ENCODE results near the gene LARGE1.

Gene LARGE1

GRCh38 chr22:33529424-33530113 lies 390.7 kb downstream of the LARGE1 start:
- Mint-ChIP-seq H3K27me3 (ENCODE audit: low read depth) (no peaks in the 10 kb centered on the region), H3K4me1 (peaks cover 7% of the 10 kb centered on the region), H3K36me3 (ENCODE audit: low read depth) (no peaks in the 10 kb centered on the region), H3K27ac (no peak overlapping the region), H3K9me3 (no peaks in the 10 kb centered on the region), H3K4me3 (no peak overlapping the region)
- TF ChIP-seq CTCF (IDR thresholded peaks at IDR 0.05; ENCODE audit: unreplicated experiment in 3 of 3), result no peak

- H3K9me3 Mint-ChIP-seq, result no peaks in the 10 kb centered on the region
- peaks cover 2% of the 10 kb centered on the region for H3K36me3 Mint-ChIP-seq (ENCODE audit: low read depth)
- no peak overlapping the region for H3K27ac Mint-ChIP-seq
- H3K4me1 Mint-ChIP-seq, result peaks cover 7% of the 10 kb centered on the region
- no peaks in the 10 kb centered on the region for H3K27me3 Mint-ChIP-seq (ENCODE audit: low read depth)
- H3K4me3 Mint-ChIP-seq, result no peak overlapping the region
- no peak for TF ChIP-seq CTCF (IDR thresholded peaks at IDR 0.05; ENCODE audit: unreplicated experiment in 3 of 3)
These were observed 392.1 kb downstream of the LARGE1 start for GRCh38 chr22:33528183-33528582.

- peaks cover 4% of the 10 kb centered on the region for H3K36me3 Mint-ChIP-seq (ENCODE audit: low read depth)
- peak overlapping the region in 2 of 3 experiments; percentile 18 to 58 for H3K27ac Mint-ChIP-seq
- no peak for TF ChIP-seq CTCF (IDR thresholded peaks at IDR 0.05; ENCODE audit: unreplicated experiment in 3 of 3)
- H3K4me3 Mint-ChIP-seq, result no peak overlapping the region
- no peaks in the 10 kb centered on the region for H3K27me3 Mint-ChIP-seq (ENCODE audit: low read depth)
- H3K9me3 Mint-ChIP-seq, result no peaks in the 10 kb centered on the region
- peaks cover 7% of the 10 kb centered on the region for H3K4me1 Mint-ChIP-seq
These were observed 393.7 kb downstream of the LARGE1 start for GRCh38 chr22:33526434-33527107.

- no peaks in the 10 kb centered on the region for H3K27me3 Mint-ChIP-seq (ENCODE audit: low read depth)
- H3K27ac Mint-ChIP-seq, result peak overlapping the region; percentile 41 to 83 (median 60)
- no peak for TF ChIP-seq CTCF (IDR thresholded peaks at IDR 0.05; ENCODE audit: unreplicated experiment in 3 of 3)
- H3K9me3 Mint-ChIP-seq, result no peaks in the 10 kb centered on the region
- peaks cover 4% of the 10 kb centered on the region for H3K36me3 Mint-ChIP-seq (ENCODE audit: low read depth)
- peaks cover 7% of the 10 kb centered on the region for H3K4me1 Mint-ChIP-seq
- no peak overlapping the region for H3K4me3 Mint-ChIP-seq
These were observed 395.6 kb downstream of the LARGE1 start for GRCh38 chr22:33524511-33525260.

GRCh38 chr22:33521879-33522665 lies 398.2 kb downstream of the LARGE1 start:
- no peak for TF ChIP-seq CTCF (IDR thresholded peaks at IDR 0.05; ENCODE audit: unreplicated experiment in 3 of 3)
- H3K4me3 Mint-ChIP-seq, result no peak overlapping the region
- H3K9me3 Mint-ChIP-seq, result no peaks in the 10 kb centered on the region
- peak overlapping the region in 1 of 3 experiments; percentile 21 for H3K27ac Mint-ChIP-seq
- H3K27me3 Mint-ChIP-seq (ENCODE audit: low read depth), result peaks cover 2% of the 10 kb centered on the region
- peaks cover 7% of the 10 kb centered on the region for H3K4me1 Mint-ChIP-seq
- H3K36me3 Mint-ChIP-seq (ENCODE audit: low read depth), result peaks cover 4% of the 10 kb centered on the region

All from nephron (organoid).